NAMALWA (cell line): ENCODE results near the gene AHNAK2.

ENCODE experiments used
- DNase-seq: peaks from one replicate; pipeline ENCODE4 v3.0.0-alpha.2; 2015; ENCODE audit warnings: low spot score

The AHNAK2 gene

DNA sequence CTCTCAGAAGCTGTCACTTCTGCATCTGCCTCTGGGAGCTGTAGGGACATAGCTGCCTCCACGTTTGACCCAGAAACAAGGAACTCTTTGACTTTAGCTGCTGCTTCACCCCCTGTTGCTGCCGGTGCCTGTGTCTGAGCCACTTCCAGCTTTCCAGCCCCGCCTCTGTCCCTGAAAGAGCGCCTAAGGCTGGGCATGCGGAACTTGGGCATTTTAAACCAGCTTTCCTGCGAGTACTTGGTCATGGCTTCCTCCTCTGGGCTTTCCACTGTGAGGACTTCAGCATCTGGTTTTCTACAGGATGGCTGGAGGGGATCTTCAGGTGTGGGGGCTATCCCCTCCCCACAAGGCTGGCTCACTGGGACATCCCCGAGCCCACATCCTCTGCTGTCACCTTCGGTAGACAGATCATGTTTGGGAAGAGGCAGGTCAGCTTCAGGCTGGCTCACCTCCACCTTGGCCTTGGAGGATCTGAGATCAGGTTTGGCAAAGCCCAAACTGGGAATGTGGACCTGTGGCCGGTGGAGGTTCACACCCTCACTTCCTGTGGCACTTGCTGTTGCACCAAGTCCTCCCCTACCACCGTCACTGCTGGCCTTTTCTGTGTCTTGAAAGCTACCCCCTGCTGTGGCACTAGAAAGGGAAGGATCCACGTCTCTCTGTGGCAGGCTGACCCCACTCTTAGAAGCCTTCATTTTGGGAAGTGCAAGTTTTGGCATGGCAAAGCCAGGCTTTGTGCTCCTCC, 38.3 kb downstream of the AHNAK2 start:
- DNase-seq, result no peak

DNA sequence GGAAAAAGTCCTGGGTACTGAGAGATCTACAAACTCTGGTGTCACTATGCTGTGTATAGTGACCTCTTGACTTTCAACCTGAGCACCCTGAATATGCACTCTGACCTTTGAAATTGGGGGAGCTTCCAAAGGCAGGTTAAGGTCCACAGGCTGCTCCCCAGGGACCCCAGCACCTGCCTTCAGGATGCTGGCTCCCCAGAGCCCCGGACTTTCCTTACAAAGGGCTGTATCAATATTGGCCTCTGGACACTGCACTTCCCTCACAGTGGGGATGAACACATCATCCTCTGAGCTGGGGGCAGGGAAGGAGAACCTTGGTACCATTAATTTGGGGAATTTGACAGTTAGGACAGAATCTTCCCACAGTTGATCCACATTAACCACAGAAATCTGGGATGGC, 39.2 kb downstream of the AHNAK2 start:
- no peak for DNase-seq

DNA sequence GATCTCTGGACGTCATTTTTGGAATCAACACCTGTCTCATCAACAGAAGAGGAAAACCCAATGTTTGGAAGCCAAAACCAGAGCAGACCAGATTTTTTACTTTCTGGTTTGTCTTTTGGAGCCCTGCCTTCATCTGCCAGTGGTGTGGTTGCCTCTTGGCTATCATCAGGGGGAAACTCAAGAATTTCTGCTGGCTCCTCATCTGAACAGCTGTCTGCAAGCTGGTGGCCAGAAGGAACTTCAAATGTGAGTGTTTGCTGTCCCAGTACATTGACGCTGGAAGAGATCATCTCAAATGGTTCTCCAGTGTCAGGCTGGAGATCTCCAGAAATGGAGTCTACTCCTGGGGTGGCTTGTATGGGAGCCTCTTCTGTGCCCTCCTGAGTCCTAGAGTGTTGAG, 39.7 kb downstream of the AHNAK2 start:
- no peak for DNase-seq

DNA sequence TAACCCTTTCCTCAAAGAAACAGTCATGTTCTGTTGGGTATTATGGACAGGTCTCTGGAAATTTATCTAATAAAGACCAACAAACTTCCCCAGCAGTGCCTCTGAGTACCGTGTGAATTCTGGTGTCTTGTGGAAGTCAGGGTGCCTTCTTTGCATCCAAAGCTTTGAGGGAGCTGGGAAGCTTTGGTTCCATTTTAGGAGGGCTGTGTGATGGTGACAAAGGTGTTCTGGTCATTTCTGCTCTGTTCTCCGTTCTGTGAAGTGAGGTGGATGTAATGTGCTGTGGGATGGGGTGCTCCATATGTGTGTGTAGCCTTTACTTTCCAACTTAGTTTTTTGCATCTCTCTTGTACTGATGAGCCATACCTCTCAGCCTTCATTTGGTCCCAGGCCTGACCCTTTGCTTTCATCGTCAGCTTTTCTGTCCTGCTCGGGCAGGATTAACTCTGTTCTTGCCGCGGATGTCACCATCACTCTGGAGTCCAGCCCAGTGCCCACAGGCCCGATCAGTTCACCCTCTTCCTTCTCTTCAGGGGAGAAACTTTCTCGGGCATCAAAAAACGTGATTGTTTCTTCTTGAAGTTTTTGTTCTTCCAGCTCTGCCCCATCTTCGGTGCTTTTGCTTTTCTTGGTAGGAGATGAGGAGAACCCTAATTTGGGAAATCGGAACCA, 40.3 kb downstream of the AHNAK2 start:
- DNase-seq, result no peak

DNA sequence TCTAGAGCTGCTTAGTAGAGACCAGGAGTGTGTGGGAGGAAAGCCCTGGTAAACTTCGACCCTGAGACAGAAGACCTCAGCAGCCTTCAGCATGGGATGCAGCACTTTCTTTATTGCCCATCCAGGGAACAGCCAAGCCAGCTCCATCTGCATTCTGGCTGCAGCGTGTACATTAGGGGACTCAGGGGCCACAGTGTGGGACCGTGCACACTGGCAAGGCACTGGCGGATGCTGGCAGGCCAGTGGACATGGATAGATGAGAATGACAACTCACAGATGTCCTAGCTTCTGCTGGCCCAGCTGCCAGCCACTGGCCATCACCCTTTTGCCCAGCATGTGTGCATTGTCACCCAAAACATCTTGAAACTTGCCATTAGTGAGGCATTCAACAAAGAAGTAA, 41.0 kb downstream of the AHNAK2 start:
- no peak for DNase-seq

DNA sequence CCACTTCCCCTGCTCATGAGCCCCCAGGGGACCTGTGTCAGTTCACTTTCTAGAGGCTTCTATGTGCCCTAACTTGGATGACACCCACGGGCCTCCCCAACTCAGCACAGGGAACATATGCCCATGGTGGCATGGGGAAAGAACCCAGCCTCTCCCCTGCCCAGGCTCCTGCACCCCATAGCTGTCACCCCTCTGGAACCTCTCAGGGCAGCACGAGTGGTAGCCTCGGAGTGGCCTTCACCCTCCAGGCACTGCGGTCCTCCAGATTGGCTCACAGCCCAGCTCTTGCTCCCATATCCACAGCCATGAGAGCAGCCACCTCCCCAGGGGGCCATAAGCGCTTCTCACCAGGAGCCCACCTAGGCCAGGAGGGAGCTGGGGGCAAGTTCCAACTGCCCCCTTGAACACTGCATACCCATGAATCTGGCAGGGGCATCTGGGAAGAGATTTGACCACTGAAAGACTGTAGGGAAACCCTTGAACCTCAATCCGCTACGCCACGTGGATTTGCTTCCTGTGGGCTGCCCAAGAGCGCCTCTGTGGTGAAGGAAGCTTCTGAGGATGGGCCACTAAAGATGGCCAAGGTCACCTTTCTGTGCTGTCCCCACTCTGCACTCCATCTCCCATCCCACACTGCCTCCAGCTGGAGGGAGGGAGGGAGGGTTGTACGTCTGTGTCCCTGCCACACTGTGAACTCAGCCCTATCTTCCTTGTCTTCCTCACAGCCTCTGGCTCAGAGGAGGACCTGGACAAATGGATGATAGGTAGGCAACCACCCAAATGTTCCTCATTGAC, 41.6 kb downstream of the AHNAK2 start:
- no peak for DNase-seq

DNA sequence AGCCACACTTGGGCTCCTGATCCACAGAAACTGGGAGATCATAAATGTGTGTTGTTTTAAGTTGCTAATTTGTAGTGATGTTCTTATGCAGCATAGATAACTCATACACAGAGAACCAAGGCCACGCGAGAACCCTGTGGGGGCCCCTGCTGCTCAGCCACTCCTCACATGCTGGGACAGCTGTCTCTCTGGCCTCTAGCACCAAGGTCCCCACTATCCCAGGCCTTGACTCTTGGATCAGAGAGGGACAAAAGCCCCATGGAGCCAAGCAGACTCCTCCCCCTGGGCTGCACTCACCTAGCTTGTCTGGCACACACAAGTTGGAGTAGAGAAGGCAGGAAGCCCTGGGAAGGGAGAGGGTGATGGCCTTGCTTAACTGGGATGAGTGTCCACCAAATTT, 42.2 kb downstream of the AHNAK2 start:
- DNase-seq, result no peak

DNA sequence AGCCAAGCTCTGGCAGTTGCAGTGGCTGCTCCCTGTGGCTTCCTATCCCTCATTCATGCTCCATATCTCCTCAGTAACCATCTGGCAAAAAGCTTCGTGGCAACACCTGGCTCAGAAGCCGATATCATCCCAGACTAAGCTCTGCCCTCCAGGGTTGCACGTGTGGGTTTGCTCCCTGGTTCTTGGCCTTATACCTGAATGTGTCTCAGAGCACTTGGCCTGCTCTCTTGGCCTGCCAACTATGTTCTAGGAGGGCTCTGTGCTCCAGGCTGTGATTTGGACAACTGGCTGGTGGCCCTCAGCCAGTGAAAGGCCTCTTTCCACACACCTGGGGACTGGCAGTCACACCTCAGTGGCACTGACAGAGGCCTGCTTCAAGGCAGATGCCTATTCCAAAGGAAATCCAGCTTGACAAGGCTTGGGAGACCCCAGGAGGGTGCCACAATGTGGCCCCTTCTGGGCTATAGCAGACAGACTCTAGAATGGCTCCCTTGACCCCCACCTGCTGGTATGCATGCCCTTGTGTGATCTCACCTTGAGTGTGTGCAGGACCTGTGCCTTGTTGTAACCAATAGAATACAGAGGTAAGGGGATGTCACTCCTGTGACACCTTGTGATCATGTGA, 43.0 kb downstream of the AHNAK2 start:
- no peak for DNase-seq

DNA sequence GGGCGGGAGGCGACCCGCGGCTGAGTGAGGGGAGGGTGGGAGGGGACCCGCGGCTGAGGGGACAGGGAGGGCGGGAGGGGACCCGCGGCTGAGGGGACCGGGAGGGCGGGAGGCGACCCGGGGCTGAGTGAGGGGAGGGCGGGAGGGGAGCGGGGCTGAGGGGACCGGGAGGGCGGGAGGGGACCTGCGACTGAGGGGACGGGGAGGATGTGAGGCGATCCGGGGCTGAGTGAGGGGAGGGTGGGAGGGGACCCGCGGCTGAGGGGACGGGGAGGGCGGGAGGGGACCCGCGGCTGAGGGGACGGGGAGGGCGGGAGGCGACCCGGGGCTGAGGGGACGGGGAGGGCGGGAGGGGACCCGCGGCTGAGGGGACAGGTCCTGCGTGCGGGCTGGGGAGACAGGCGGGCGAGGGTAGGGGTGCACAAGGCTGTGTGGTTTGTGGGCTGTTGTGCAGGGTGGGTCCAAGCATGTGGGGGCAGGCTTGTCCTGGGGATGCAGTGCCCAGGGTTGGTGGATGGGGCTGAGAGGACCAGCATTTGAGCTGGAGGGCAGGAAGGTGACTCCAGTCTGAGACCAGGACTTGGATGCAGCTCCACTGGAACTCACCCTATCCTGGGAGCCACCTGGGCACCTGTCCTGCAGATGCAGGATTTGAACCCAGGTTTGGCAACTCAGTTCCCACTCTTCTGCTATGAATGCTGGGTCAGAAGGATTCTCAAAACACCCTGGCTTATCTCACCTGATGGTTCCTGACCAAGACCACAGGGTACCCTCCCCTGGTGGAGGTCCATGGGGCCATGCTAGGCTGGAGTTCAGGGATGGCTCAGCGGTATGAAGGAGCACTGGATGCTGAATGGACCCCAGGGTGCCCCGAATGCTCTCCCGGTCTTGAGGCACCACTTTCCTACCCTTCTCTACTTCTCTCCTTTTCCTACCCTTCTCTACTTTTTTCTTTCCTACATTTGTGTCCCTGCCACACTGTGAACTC, 44.1 kb downstream of the AHNAK2 start:
- no peak for DNase-seq

DNA sequence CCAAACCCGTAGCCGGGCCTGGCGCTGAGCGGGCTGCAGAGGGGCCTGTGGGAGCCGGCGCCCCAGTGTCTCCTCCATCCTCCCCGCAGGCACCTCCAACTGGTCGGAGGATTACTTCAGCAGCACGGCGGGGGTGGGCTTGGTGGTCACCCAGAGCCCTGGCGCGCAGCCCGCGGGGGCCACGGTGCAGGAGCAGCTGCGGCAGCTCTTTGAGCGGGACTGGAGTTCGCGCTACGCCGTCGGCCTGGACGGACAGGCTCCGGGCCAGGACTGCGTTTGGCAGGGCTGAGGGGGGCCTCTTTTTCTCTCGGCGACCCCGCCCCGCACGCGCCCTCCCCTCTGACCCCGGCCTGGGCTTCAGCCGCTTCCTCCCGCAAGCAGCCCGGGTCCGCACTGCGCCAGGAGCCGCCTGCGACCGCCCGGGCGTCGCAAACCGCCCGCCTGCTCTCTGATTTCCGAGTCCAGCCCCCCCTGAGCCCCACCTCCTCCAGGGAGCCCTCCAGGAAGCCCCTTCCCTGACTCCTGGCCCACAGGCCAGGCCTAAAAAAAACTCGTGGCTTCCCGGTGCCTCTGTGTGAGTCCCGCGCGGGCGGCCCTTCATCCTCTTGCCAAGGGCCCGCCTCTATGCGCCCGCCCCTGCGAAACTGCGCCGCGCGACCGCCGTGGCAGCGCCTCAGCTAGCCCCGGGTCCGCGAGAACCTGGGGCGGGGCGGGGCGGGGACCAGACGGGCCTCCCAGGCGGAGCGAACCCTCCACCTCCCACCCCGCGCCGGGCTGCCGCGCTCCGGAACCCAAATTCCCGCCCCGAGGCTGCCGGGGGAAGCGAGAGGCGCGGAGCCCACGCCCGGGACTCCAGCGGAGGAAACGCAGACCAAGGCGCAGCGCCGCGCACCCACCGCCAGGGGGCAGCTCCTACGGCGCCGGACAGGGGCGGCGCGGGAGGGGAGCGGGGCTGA, 45.2 kb downstream of the AHNAK2 start:
- DNase-seq, result peak; percentile 82

DNA sequence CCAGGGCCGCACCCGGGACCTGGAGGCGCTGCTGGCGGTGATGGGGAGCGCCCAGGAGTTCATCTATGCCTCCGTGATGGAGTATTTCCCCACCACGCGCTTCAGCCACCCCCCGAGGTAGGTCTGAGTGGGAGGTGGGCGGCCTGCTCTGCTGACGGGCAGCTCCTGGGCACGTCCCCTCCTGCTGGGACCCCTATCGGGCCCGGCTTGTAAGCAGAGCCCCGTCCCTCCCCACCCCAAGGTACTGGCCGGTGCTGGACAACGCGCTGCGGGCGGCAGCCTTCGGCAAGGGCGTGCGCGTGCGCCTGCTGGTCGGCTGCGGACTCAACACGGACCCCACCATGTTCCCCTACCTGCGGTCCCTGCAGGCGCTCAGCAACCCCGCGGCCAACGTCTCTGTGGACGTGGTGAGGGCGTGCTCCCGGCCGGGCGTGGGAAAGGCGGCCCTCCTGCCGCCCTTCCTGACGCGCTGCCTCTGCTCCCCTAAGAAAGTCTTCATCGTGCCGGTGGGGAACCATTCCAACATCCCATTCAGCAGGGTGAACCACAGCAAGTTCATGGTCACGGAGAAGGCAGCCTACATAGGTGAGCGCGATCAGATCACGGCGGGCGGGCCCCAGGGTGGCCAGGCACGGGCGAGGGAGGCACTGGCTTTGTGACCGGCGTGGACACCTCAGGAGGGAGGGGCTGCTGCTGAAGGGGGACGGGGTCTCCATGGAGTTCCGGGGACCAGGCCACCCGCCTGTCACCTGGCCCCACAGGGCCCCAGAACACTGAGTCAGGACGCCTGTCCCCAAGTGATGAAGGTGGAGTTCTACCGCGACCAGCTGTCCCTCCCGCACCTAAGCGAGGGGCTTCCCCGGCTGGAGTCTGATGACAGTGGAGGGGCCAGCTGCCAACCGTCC, 46.2 kb downstream of the AHNAK2 start:
- DNase-seq, result no peak

DNA sequence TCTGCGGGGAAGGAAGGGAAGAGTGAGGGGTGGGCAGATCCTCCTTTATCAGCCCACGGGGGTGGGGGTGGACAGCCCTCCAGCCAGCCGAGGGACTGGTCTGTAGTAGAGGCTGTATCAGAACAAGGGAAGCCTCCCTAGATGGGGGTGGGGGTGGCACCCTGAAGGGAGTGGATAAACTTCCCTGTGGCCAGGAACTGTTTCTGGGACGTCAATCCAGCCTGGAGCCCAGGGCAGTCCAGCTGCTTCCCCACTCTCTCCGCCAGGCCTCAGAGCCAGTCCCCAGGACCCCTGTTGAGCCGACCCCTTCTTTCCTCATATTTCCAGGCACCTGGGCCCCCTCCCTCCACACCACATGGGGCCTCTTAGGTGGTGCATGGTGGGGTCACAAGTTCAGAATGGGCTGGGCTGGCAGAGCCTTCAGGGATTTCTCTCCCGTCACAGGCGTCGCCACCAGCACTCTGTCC, 46.8 kb downstream of the AHNAK2 start:
- no peak for DNase-seq

DNA sequence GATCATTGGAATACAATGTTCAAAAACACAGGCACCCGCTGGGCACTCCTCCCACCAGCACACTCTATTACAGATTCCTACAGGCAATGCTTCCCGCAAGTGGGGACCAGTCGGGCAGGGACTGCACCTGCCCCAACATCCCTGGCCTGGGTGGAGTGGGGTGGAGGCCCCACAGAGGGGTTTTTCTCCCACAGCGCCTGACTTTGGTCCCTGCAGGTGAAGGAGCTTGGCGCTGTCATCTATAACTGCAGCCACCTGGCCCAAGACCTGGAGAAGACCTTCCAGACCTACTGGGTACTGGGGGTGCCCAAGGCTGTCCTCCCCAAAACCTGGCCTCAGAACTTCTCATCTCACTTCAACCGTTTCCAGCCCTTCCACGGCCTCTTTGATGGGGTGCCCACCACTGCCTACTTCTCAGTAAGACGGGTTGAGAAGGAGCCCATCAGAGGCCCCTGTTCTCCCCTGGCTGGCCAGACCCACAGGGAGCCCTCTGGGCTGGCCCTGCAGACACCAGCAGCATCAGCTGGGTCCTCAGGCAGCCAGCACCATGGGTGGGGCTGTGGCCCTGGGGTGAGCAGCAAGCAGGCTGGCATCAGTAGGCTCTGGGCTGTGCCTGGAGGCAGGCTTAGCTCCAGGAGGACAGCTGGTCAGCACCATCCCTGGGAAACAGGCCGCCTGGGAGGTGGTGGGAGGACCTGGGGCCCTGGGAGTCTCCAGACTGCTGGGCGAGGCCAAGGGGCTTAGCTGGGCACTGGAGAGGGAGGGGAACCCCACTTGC, 47.5 kb downstream of the AHNAK2 start:
- no peak for DNase-seq

DNA sequence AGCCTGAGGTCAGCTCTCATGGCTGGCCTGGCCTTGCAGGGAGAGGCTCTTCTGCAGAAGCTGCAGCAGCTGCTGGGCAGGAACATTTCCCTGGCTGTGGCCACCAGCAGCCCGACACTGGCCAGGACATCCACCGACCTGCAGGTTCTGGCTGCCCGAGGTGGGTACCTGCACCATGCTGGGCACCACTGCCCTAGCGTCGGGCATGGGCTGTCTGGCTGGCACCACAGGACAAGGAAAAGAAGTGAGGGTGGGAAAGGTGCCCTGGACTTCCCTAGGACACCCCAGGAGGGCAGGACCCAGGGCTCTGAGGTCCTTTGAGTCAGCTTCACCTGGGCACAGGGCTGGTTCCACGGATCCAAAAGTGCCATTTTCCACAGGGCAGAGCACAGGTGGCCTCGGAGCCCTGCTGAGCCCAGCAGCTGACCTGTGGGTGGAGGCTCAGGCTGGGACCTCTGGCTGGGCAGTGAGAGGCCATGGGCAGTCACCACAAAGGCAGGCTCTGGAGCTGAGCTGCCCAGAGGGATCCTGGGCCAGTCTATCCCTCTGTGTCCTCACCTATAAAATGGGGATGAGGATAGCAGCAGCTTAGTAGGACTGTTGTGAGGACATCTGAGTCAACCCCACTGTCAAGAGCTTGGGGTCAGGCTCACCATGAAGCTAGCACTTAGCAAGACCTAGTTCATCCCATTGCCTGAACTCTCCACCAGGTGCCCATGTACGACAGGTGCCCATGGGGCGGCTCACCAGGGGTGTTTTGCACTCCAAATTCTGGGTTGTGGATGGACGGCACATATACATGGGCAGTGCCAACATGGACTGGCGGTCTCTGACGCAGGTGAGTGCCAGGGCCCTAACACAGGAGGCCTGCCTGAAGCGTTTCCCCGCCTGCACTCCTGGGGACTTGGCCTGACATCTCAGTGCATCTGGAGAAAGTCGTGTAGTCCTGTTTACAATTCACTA, 48.6 kb downstream of the AHNAK2 start:
- DNase-seq, result no peak

DNA sequence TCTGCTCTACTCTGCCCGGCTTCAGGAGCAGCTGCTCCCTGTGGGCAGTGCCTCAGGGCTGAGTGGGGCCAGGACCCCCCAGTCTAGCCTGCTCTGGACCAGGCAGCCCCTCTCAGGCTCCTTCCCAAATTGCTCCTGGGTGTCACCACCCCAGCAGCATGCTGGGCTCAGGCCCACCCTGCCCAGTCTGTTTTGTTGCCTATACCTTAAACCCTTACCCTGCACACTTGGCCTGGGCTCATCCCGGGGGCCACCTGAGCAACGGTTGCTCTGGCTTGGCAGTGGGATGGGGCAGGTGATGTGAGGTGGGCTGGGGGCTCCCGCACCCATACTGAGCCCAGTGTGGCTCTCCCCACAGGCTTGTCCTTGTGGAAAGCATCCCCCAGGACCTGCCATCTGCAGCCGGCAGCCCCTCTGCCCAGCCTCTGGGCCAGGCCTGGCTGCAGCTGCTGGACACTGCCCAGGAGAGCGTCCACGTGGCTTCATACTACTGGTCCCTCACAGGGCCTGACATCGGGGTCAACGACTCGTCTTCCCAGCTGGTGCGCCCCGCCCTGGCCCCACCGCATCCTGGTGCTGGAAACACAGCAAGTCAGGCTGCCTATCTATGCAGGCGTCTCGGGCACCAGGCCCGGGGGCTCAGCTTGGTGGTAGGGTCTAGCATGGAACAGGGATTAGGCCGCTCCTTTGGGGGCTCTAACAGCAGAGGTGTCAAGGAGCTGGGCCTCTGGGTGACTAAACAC, 49.6 kb downstream of the AHNAK2 start:
- no peak for DNase-seq

DNA sequence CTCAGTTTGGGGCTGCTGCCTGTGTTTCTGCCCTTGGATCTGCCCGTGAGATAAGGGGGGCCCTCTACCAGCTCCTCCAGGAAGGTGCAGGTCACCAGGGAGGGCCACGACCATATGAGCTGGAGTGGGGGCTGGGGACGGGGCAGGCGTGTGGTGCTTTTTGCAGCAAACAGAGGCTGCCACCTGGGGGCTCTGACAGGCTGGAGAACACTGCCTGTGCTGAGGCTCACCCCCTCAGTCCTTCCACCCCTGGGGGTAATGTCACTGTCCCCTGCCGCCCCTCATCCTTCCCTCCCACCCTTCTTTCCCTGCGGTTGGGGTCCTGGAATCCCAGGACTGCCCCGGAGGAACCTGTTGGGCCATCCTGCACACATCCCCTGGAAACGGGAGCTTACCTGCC, 50.3 kb downstream of the AHNAK2 start:
- DNase-seq, result peak; percentile 44
